Measurements from ENCODE around the gene RABGAP1L.
"Not testable (repeated sequence)": the region's sequence is repeated elsewhere in the genome, so short reads cannot be mapped to it uniquely, and the experiment has no call there.

Gene RABGAP1L

DNA sequence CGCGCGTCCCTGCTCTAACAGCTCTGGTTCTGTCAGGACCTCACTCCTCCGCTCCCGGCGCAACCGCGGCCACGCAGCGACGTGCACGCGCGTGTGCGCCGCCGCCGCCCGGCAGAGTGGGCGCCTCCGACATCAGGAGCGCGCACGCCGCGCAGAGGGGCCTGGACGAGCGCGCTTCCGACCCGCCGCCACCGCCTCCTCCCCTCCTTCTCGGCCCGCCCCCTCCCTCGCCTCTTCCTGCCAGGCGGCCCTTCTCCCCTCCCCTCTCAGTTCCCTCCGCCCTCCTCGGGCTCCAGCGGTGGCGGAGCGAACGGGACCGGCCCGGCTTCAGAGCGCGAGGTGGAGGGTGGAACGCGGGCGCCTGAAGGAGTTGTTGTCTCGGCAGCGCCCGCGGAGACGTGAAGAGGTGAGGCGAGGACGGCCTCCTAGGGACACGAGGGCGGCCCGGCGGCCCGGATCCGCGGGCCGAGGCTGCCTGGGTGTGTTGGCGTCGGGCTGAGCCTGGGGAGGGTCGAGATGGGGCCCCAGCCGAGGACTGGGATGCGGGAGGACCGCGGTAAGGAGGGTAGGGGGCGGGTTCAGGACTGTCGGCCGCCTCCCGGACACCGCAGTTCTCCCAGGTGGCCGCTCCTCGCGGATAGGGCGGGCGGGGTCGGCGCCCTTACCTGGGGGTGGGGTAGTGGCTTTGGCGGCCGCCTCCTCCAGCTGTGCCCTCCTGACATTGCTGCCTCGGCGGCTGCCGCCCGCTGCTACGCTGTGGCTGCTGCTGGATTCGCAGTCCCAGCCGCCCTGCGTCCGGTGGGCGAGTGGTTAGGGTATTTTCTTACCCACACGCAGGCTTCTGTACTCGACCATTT lies at the start of gene RABGAP1L:
Gene RABGAP1L, plus strand, starts transcription at position 269 of the 857 bp plus-strand sequence.
- DNase-seq (ENCODE audit: low spot score): peak; percentile 96

DNA sequence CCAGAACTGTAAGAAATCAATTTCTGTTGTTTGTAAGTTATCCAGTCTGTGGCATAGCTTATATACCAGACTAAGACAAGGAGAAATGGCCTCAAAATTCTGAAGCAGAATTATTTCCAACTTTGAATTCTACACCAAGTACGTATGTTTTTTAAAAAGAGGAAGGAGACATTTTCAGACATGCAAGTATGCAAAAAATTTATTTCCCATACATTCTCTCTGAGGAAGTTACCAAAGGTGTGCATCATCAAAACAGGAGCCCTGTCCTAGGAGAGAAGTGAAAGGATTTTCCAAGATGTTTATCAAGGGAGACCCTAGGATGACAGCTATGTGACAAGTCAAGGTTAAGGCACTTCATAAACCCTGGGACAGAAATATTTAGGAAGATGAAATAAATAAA lies 49.3 kb upstream of the RABGAP1L start:
- DNase-seq (ENCODE audit: low spot score): no peak

DNA sequence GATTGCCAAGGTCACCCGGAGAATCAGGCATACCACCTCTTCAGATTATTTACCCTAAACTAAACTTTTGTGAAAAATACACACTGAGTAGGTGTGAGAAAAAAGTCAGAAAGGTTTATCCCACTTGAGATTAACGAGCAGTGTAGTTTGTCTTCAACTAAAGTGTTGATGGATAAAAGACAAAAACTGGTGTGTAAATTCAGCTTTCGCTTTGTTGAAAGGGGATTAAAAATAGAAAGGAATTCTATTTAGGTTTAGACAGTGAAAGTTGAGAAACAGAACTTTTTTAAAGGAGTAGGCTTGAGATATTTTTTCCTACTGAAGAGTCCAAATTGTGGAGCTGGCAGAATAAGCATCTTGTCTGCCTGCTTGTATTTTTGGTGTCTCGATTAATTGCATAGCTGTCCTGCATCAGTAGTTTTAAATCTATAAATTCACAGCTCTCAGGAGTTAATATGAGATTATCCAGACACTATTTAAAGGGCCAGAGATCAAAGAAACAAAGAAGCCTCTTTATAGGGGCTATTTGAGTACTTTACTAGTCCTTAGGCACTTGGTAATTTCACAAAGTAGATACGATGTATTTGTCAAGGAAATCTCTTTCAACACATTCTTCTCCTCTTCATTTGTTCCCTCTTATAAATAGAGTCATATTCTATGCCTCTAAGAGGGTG lies 46.7 kb upstream of the RABGAP1L start:
- no peak for DNase-seq (ENCODE audit: low spot score)

- DNase-seq (ENCODE audit: low spot score): no peak
These were observed 45.2 kb upstream of the RABGAP1L start for GRCh38 chr1:174114106-174114505.

- DNase-seq (ENCODE audit: low spot score): peak; percentile 51
These were observed 44.4 kb upstream of the RABGAP1L start for GRCh38 chr1:174114788-174115448.

- DNase-seq (ENCODE audit: low spot score): no peak
These were observed 43.3 kb upstream of the RABGAP1L start for GRCh38 chr1:174116042-174116441.

- DNase-seq (ENCODE audit: low spot score): no peak
These were observed 40.6 kb upstream of the RABGAP1L start for GRCh38 chr1:174118751-174119150.

- not testable (repeated sequence) for DNase-seq (ENCODE audit: low spot score)
These were observed 37.0 kb upstream of the RABGAP1L start for GRCh38 chr1:174122318-174122717.

DNA sequence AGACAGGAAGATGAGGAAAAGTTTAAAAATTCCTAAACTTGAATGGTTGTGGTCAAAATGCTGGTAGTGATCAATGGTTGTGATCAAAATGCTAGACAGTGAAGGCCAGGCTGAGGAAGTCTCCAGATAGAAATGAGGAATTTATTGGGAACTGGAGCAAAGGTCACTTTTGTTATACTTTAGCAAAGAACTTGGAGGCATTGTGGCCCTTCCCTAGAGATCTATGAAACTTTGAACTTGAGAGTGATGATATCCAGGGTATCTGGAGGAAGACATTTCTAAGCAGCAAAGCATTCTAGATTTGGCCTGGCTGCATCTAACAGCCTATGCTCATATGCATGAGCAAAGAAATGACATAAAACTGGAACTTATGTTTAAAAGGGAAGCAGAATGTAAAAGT lies 35.5 kb upstream of the RABGAP1L start:
- DNase-seq (ENCODE audit: low spot score): no peak

DNA sequence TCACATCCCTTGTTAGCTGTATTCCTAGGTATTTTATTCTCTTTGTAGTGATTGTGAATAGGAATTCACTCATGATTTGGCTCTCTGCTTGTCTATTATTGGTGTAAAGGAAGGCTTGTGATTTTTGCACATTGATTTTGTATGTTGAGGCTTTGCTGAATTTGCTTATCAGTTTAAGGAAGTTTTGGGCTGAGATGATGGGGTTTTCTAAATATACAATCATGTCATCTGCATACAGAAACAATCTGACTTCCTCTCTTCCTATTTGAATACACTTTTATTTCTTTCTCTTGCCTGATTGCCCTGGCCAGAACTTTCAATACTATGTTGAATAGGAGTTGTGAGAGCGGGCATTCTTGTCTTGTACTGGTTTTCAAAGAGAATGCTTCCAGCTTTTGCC lies 32.1 kb upstream of the RABGAP1L start:
- not testable (repeated sequence) for DNase-seq (ENCODE audit: low spot score)

- no peak for DNase-seq (ENCODE audit: low spot score)
These were observed 28.2 kb upstream of the RABGAP1L start for GRCh38 chr1:174131032-174131638.

DNA sequence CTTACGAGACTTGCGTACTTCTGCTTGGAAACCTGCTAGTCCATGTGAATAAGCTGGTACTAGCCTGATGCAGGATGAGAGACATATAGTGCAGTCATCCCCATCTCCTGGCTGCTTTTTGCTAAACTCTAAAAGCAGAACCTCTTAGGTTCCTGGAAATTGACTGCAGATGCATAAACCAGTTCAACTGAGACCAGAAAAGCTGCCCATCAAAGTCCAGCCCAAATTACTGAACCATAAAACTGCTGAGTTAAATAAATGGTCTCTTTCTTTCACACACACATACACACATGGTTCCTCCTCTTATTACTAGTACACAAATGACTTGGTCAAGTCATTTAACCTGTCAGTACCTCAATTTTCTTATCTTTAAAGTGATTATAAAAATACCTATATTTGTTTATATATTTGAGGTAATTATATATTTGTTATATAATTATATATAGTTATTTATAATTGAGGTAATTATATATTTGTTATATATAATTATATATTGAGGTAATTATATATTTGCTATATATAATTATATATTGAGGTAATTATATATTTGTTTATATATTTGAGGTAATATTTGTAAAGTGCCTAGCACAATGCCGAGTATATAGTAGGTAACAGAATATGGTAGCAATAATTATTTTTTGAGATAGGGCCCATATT lies 25.2 kb upstream of the RABGAP1L start:
- DNase-seq (ENCODE audit: low spot score): no peak

GRCh38 chr1:174135211-174135610 lies 24.1 kb upstream of the RABGAP1L start:
- DNase-seq (ENCODE audit: low spot score): no peak

GRCh38 chr1:174136714-174137113 lies 22.6 kb upstream of the RABGAP1L start:
- DNase-seq (ENCODE audit: low spot score): no peak

DNA sequence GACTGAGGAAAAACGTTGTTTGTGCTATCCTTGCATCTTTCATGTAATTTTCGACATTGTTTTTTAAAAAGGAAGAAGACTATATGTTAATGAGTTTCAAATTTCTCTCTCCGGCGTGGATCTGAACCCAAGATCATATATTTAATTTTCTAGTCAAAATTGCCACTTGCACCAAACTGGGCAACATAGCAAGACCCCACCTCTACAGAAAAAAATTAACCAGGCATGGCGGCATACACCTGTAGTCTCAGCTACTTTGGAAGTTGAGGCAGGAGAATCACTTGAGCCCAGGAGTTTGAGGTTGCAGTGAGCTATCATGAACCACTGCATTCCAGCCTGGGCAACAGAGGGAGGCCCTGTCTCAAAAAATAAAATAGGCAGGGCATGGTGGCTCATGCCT lies 16.5 kb upstream of the RABGAP1L start:
- no peak for DNase-seq (ENCODE audit: low spot score)

- DNase-seq (ENCODE audit: low spot score): not testable (repeated sequence)
These were observed 15.5 kb upstream of the RABGAP1L start for GRCh38 chr1:174143727-174144396.

- DNase-seq (ENCODE audit: low spot score): not testable (repeated sequence)
These were observed 14.9 kb upstream of the RABGAP1L start for GRCh38 chr1:174144397-174144783.

GRCh38 chr1:174149216-174149615 lies 10.1 kb upstream of the RABGAP1L start:
- no peak for DNase-seq (ENCODE audit: low spot score)

DNA sequence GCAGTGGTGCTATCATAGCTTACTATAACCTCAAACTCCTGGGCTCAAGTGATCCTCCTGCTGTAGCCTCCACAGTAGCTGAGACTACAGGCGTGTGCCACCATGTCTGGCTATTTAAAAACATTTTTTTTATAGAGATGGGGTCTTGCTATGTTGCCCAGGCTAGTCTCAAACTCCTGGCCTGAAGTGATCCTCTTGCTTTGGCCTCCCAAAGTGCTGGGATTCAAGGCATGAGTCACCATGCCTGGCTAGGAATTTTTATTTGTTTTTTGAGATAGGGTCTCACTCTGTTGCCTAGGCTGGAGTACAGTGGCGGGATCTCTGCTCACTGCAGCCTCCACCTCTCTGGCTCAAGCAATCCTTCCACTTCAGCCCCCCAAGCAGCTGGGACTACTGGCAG lies 8.8 kb upstream of the RABGAP1L start:
- DNase-seq (ENCODE audit: low spot score): no peak

DNA sequence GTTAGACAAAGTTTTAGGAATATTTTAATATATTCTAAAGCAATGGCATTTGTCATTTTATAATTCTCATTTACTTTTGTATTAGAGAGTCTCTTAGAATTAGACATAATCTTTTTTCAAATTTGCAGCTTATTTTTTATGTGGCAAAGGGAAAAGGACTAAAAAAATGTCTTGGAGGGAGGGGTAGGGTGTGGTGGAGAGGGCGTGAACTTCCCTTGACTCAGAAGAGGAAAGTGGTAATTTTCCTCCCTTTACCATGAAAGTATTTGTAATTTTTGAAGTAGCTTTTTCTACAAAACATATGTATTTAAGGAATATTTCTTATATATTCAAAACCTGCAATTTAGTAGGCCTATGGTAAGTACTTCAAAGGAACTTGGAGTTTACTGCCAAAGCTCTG lies 6.9 kb upstream of the RABGAP1L start:
- no peak for DNase-seq (ENCODE audit: low spot score)

GRCh38 chr1:174153085-174153824 lies 6.1 kb upstream of the RABGAP1L start:
- no peak for DNase-seq (ENCODE audit: low spot score)
